AG04449 (cell line): ENCODE results near the gene SAYSD1.
"Not testable (repeated sequence)": the region's sequence is repeated elsewhere in the genome, so short reads cannot be mapped to it uniquely, and the experiment has no call there.

Experiments
- CTCF ChIA-PET: fragments of 350-600 bp; formaldehyde crosslinking; extraction: SDS; loops from one replicate; lab custom pipeline; 2021; ENCODE audit warnings: antibody characterized with exemption; lab: Yijun Ruan, JAX
- POLR2A ChIA-PET: fragments of 400-600, 350-600 bp; formaldehyde crosslinking; extraction: SDS; loops from one replicate; lab custom pipeline; 2020; ENCODE audit warnings: antibody characterized with exemption, inconsistent platforms; lab: Yijun Ruan, JAX
- DNase-seq: peaks from one replicate; pipeline ENCODE4 v3.0.0-alpha.2; 2010; ENCODE audit warnings: low read depth, low spot score
- H3K4me3 ChIP-seq: 2 replicates; pipeline ENCODE4 v1.5.1; 2011; ENCODE audit warnings: low read depth, mild to moderate bottlenecking, control low read depth, low read length
- CTCF ChIP-seq: IDR thresholded peaks from one replicate; pipeline ENCODE4 v1.5.1; 2011; ENCODE audit warnings: mild to moderate bottlenecking, moderate library complexity, low read length, control low read depth, inconsistent platforms; ENCODE audit not compliant: insufficient read depth; ENCODE audit errors: missing control alignments

SAYSD1 gene

GRCh38 chr6:39151211-39151610, 36.2 kb upstream of the SAYSD1 start:
- TF ChIP-seq CTCF, result no peak
- DNase-seq, result no peak
- POLR2A ChIA-PET, result no interaction called here
- CTCF ChIA-PET, result no interaction called here
- H3K4me3 ChIP-seq, result no peak overlapping the region

DNA sequence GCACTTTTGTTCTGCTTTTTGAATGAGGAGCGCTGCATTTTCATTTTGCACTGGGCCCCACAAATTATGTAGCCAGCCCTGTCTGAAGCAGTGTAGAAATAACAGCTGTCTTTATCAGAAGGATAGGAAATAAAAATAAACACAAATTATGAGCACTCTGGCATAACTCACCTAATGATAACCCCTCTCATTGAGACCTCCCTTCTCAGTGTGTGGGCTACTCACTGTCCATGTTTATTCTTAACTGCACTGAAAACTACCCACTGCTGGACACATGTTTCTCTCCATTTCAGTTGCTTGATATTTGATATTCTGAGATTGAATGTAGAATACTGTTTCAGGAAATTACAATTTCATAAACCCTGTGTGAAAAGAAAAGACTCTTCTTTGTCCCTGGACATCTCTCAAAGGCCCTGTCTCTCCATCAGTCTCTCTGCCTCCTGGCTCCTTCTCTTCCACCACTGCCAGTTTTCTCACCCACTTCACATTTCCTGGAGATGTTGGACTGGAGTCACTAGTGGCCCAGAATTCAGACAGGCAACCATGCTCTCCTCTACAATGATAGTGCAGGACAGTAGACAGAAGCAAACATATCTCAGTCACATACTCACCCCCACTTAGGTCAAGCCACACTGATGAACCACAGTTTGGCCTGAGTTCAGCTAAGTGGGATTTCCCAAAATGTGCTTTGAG, 29.6 kb upstream of the SAYSD1 start:
- ChIA-PET CTCF (no interaction called here), POLR2A (no interaction called here)
- H3K4me3 ChIP-seq, result no peak overlapping the region
- TF ChIP-seq CTCF, result no peak
- DNase-seq, result no peak

- ChIA-PET CTCF (no interaction called here), POLR2A (no interaction called here)
- DNase-seq, result no peak
- TF ChIP-seq CTCF, result no peak
- no peak overlapping the region for H3K4me3 ChIP-seq
Measured at GRCh38 chr6:39143238-39143930, 28.4 kb upstream of the SAYSD1 start.

GRCh38 chr6:39140556-39141167, 25.7 kb upstream of the SAYSD1 start:
- no peak for TF ChIP-seq CTCF
- POLR2A ChIA-PET, result no interaction called here
- CTCF ChIA-PET, result no interaction called here

GRCh38 chr6:39137245-39137644, 22.3 kb upstream of the SAYSD1 start:
- DNase-seq, result no peak
- TF ChIP-seq CTCF, result no peak
- POLR2A ChIA-PET, result no interaction called here
- H3K4me3 ChIP-seq, result no peak overlapping the region
- CTCF ChIA-PET, result no interaction called here

More at GRCh38 chr6:39140556-39141167, 25.7 kb upstream of the SAYSD1 start:
- H3K4me3 ChIP-seq, result no peak overlapping the region
- no peak for DNase-seq

- DNase-seq, CTCF ChIA-PET, POLR2A ChIA-PET, H3K4me3 ChIP-seq: not testable (repeated sequence)
Measured at GRCh38 chr6:39136207-39136606, 21.2 kb upstream of the SAYSD1 start.

DNA sequence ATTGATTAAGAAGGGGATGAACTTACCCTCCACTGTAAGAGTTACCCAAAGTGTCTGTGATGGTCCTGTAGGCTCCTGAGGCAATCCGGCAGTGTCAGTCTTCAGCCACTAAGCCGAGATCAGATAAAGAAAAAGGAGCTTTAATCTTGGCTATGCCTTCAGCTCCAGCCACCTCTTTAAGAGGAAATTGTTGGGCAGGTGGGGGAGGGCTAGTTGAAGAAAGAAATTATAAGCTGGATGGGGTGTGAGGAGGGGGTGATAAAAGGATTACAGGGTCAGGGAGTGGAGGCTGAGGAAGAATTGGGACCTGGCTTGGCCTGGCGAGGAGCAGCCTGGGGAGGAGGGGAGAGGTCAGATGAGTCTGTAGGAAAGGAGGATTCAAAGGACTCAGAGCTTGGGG, 19.8 kb upstream of the SAYSD1 start:
- POLR2A ChIA-PET, CTCF ChIA-PET, H3K4me3 ChIP-seq, DNase-seq: not testable (repeated sequence)
